Measurements from ENCODE around the gene SARM1. TPM values are rescaled to one million over a fixed set of nuclear protein-coding genes. Genes with fewer than 3 reads are reported as not detected.

SARM1 gene
- total RNA-seq, 1 experiment from 2014 or later = 23.2 TPM

- DNase-seq (ENCODE audit: low spot score) = no peak
Measured at GRCh38 chr17:28395968-28396367, 24.5 kb downstream of the SARM1 start.

- DNase-seq (ENCODE audit: low spot score) = no peak
Measured at GRCh38 chr17:28396635-28397239, 25.2 kb downstream of the SARM1 start.

- DNase-seq (ENCODE audit: low spot score) = no peak
Measured at GRCh38 chr17:28397275-28397674, 25.8 kb downstream of the SARM1 start.

GRCh38 chr17:28397687-28398279 is 26.3 kb downstream of the SARM1 start:
- DNase-seq (ENCODE audit: low spot score) = no peak

GRCh38 chr17:28398280-28398981 is 26.9 kb downstream of the SARM1 start:
- no peak for DNase-seq (ENCODE audit: low spot score)

GRCh38 chr17:28399808-28400207 is 28.3 kb downstream of the SARM1 start:
- DNase-seq (ENCODE audit: low spot score) = no peak

GRCh38 chr17:28402224-28402630 is 30.7 kb downstream of the SARM1 start:
- DNase-seq (ENCODE audit: low spot score) = peak; percentile 21

- no peak for DNase-seq (ENCODE audit: low spot score)
Measured at GRCh38 chr17:28402844-28403243, 31.4 kb downstream of the SARM1 start.

GRCh38 chr17:28404007-28404406 is 32.5 kb downstream of the SARM1 start:
- DNase-seq (ENCODE audit: low spot score) = no peak

GRCh38 chr17:28404461-28404811 is 32.9 kb downstream of the SARM1 start:
- no peak for DNase-seq (ENCODE audit: low spot score)

- no peak for DNase-seq (ENCODE audit: low spot score)
Measured at GRCh38 chr17:28404812-28405570, 33.5 kb downstream of the SARM1 start.

GRCh38 chr17:28405632-28406472 is 34.4 kb downstream of the SARM1 start, which contains the start of gene SLC46A1:
TSS of gene SLC46A1 (minus strand) at chr17:28406212. CDS start at chr17:28406114, 98 bp downstream.
- no peak for DNase-seq (ENCODE audit: low spot score)

GRCh38 chr17:28406473-28406814 is 35.0 kb downstream of the SARM1 start:
- no peak for DNase-seq (ENCODE audit: low spot score)

- DNase-seq (ENCODE audit: low spot score) = no peak
Measured at GRCh38 chr17:28407130-28407973, 35.9 kb downstream of the SARM1 start.

GRCh38 chr17:28407974-28408306 is 36.4 kb downstream of the SARM1 start:
- DNase-seq (ENCODE audit: low spot score) = no peak

- no peak for DNase-seq (ENCODE audit: low spot score)
Measured at GRCh38 chr17:28412099-28412498, 40.6 kb downstream of the SARM1 start.

GRCh38 chr17:28413804-28414203 is 42.3 kb downstream of the SARM1 start:
- no peak for DNase-seq (ENCODE audit: low spot score)

GRCh38 chr17:28415886-28416285 is 44.4 kb downstream of the SARM1 start:
- DNase-seq (ENCODE audit: low spot score) = no peak

- peak; percentile 56 for DNase-seq (ENCODE audit: low spot score)
Measured at GRCh38 chr17:28416703-28417311, 45.3 kb downstream of the SARM1 start.

GRCh38 chr17:28421787-28422305 is 50.4 kb downstream of the SARM1 start:
- no peak for DNase-seq (ENCODE audit: low spot score)

Data from A172 (cell line).